Measurements from ENCODE around the gene PDGFC.
"Not testable (repeated sequence)": the region's sequence is repeated elsewhere in the genome, so short reads cannot be mapped to it uniquely, and the experiment has no call there.

PDGFC gene

GRCh38 chr4:156875055-156875454 is 96.5 kb downstream of the PDGFC start:
- no peak for TF ChIP-seq CTCF (IDR thresholded peaks at IDR 0.05; ENCODE audit: control insufficient read depth, insufficient read depth, low read depth, low read length, missing control alignments)
- no peak overlapping the region for H3K4me3 ChIP-seq (ENCODE audit: control insufficient read depth, low read depth, low read length)
- DNase-seq (ENCODE audit: low read depth), result no peak

- no peak overlapping the region for H3K4me3 ChIP-seq (ENCODE audit: control insufficient read depth, low read depth, low read length)
- DNase-seq (ENCODE audit: low read depth), result no peak
- no peak for TF ChIP-seq CTCF (IDR thresholded peaks at IDR 0.05; ENCODE audit: control insufficient read depth, insufficient read depth, low read depth, low read length, missing control alignments)
These were observed 97.8 kb downstream of the PDGFC start for GRCh38 chr4:156873799-156874198.

GRCh38 chr4:156870861-156871260 is 100.7 kb downstream of the PDGFC start:
- no peak for DNase-seq (ENCODE audit: low read depth)
- TF ChIP-seq CTCF (IDR thresholded peaks at IDR 0.05; ENCODE audit: control insufficient read depth, insufficient read depth, low read depth, low read length, missing control alignments), result no peak
- no peak overlapping the region for H3K4me3 ChIP-seq (ENCODE audit: control insufficient read depth, low read depth, low read length)

- no peak for DNase-seq (ENCODE audit: low read depth)
- no peak for TF ChIP-seq CTCF (IDR thresholded peaks at IDR 0.05; ENCODE audit: control insufficient read depth, insufficient read depth, low read depth, low read length, missing control alignments)
- H3K4me3 ChIP-seq (ENCODE audit: control insufficient read depth, low read depth, low read length), result no peak overlapping the region
These were observed 101.5 kb downstream of the PDGFC start for GRCh38 chr4:156870131-156870530.

GRCh38 chr4:156866088-156866487 is 105.5 kb downstream of the PDGFC start:
- H3K4me3 ChIP-seq (ENCODE audit: control insufficient read depth, low read depth, low read length); DNase-seq (ENCODE audit: low read depth): not testable (repeated sequence)

- H3K4me3 ChIP-seq (ENCODE audit: control insufficient read depth, low read depth, low read length), result no peak overlapping the region
- DNase-seq (ENCODE audit: low read depth), result no peak
- no peak for TF ChIP-seq CTCF (IDR thresholded peaks at IDR 0.05; ENCODE audit: control insufficient read depth, insufficient read depth, low read depth, low read length, missing control alignments)
These were observed 106.1 kb downstream of the PDGFC start for GRCh38 chr4:156865451-156865850.

GRCh38 chr4:156858071-156858470 is 113.5 kb downstream of the PDGFC start:
- DNase-seq (ENCODE audit: low read depth), result no peak
- no peak overlapping the region for H3K4me3 ChIP-seq (ENCODE audit: control insufficient read depth, low read depth, low read length)
- TF ChIP-seq CTCF (IDR thresholded peaks at IDR 0.05; ENCODE audit: control insufficient read depth, insufficient read depth, low read depth, low read length, missing control alignments), result no peak
